Esophagus squamous epithelium (tissue), 4 donors: Measurements from ENCODE around the gene CPNE4.

Source experiments
- CTCF ChIP-seq, 6 experiments: fragments of 450-650 bp in 4 of 6; fragments of 200-600 bp in 2 of 6; sonication (generic) in 2 of 6; IDR thresholded peaks; one replicate each; pipeline ENCODE4 v1.5.1; 2016 to 2019; ENCODE audit warnings: antibody characterized with exemption in 6 of 6, mild to moderate bottlenecking in 4 of 6, moderate library complexity in 4 of 6
- POLR2A ChIP-seq, 4 donors: fragments of 450-650 bp; IDR thresholded peaks; one replicate each; pipeline ENCODE4 v1.6.1; 2017; ENCODE audit warnings: antibody characterized with exemption in 4 of 4, mild to moderate bottlenecking in 4 of 4, moderate library complexity in 3 of 4

- TF ChIP-seq POLR2A (IDR thresholded peaks at IDR 0.05) (no peak), CTCF (IDR thresholded peaks at IDR 0.05) (no peak)
Observed at GRCh38 chr3:131540143-131540542, 494.7 kb downstream of the CPNE4 start.
